PC-9 (cell line): Measurements from ENCODE around the gene ABI3BP. TPM values are rescaled to one million over a fixed set of nuclear protein-coding genes. Genes with fewer than 3 reads are reported as not detected.
A peak's percentile ranks its signal among the peaks of the same experiment; 100 is the strongest.
"Not testable (repeated sequence)": the region's sequence is repeated elsewhere in the genome, so short reads cannot be mapped to it uniquely, and the experiment has no call there.

Experiments
- BruUV-seq: library from RNA; stranded (reverse); fragments of 400-500 nt; replicated peaks from 2 replicates; lab custom pipeline; 2021; lab: Mats Ljungman, UMichigan
- CTCF ChIA-PET: fragments of 300-600 bp; sonication (Branson Sonifier 250); formaldehyde crosslinking; loops from one replicate; lab custom pipeline; 2022; ENCODE audit warnings: antibody characterized with exemption; lab: Charles Lee
- POLR2A ChIA-PET: fragments of 300-600 bp; sonication (Branson Sonifier 250); formaldehyde crosslinking; loops from one replicate; lab custom pipeline; 2022; ENCODE audit warnings: antibody characterized with exemption; ENCODE audit not compliant: unreplicated experiment; lab: Charles Lee
- DNase-seq, 2 experiments: peaks; one replicate each; pipeline versions ENCODE4 v3.0.0 to v3.0.0-alpha.2; 2015 to 2022; ENCODE audit warnings: mixed read lengths in 1 of 2
- H2AFZ ChIP-seq: fragments of 200-600 bp; sonication (generic); 2 replicates; pipeline ENCODE4 v1.8.1; 2017; ENCODE audit warnings: antibody characterized with exemption
- H3F3A ChIP-seq: fragments of 200-600 bp; sonication (generic); 2 replicates; pipeline ENCODE4 v1.8.1; 2017; ENCODE audit warnings: antibody characterized with exemption, mild to moderate bottlenecking, low read depth; ENCODE audit not compliant: insufficient read depth
- H3K27ac ChIP-seq: fragments of 200-600 bp; sonication (generic); 2 replicates; pipeline ENCODE4 v1.6.1; 2016; ENCODE audit warnings: mixed run types
- H3K27me3 ChIP-seq: fragments of 200-600 bp; sonication (generic); 2 replicates; pipeline ENCODE4 v1.6.1; 2016; ENCODE audit warnings: low read depth, mixed run types; ENCODE audit not compliant: insufficient read depth
- H3K36me3 ChIP-seq: fragments of 200-600 bp; sonication (generic); 2 replicates; pipeline ENCODE4 v1.6.1; 2016; ENCODE audit warnings: low read depth, mixed run types
- H3K4me1 ChIP-seq: fragments of 200-600 bp; sonication (generic); replicated peaks from 2 replicates; pipeline ENCODE4 v1.6.1; 2016; ENCODE audit warnings: mixed run types; ENCODE audit not compliant: insufficient read depth
- H3K4me2 ChIP-seq: fragments of 200-600 bp; sonication (generic); 2 replicates; pipeline ENCODE4 v1.6.1; 2017; ENCODE audit warnings: mixed run types
- H3K4me3 ChIP-seq: fragments of 200-600 bp; sonication (generic); 2 replicates; pipeline ENCODE4 v1.6.1; 2016; ENCODE audit warnings: mixed run types
- H3K79me2 ChIP-seq: fragments of 200-600 bp; sonication (generic); 2 replicates; pipeline ENCODE4 v1.6.1; 2017; ENCODE audit warnings: low read depth, mixed run types
- H3K9me2 ChIP-seq: fragments of 200-600 bp; sonication (generic); 2 replicates; pipeline ENCODE4 v1.8.1; 2017; ENCODE audit warnings: mild to moderate bottlenecking; ENCODE audit not compliant: insufficient read depth
- H3K9me3 ChIP-seq: fragments of 200-600 bp; sonication (generic); 2 replicates; pipeline ENCODE4 v1.8.1; 2016; ENCODE audit warnings: low read depth; ENCODE audit not compliant: insufficient read depth
- H4K20me1 ChIP-seq: fragments of 200-600 bp; sonication (generic); 2 replicates; pipeline ENCODE4 v1.8.1; 2017; ENCODE audit not compliant: insufficient read depth
- EZH2 ChIP-seq: fragments of 200-600 bp; sonication (generic); IDR thresholded peaks from 2 replicates; pipeline ENCODE4 v1.8.0; 2017; ENCODE audit warnings: antibody characterized with exemption, low read depth
- intact Hi-C: fragments of 100-400 bp; cut with micrococcal nuclease; formaldehyde crosslinking; loops from one replicate; pipeline ENCODE4 v1.10.0; 2022; ENCODE audit not compliant: unreplicated experiment
- total RNA-seq: library from RNA; stranded (reverse); gene quantifications from 2 replicates; pipeline ENCODE4 v1.2.3, GENCODE V29; 2021
- TF ChIP-seq, protein P1 (sequence below): fragments of 200-600 bp; sonication (generic); conservative IDR thresholded peaks from 2 replicates; pipeline ENCODE4 v1.6.1; 2017; ENCODE audit warnings: mixed run types, antibody characterized with exemption, mild to moderate bottlenecking, moderate library complexity

Gene ABI3BP
- total RNA-seq, 1 experiment from 2014 or later: 4.2 TPM

- Histone ChIP-seq H3F3A (no peaks in the 10 kb centered on the region), H3K4me3 (no peak overlapping the region), H3K36me3 (no peaks in the 10 kb centered on the region), H3K9me3 (no peaks in the 10 kb centered on the region), H2AFZ (no peak overlapping the region; the same call in 1 of the 2 replicates), H4K20me1 (no peaks in the 10 kb centered on the region), H3K9me2 (no peaks in the 10 kb centered on the region), H3K79me2 (no peaks in the 10 kb centered on the region), H3K27ac (no peak overlapping the region), H3K4me1 (no peaks in the 10 kb centered on the region), H3K27me3 (no peaks in the 10 kb centered on the region), H3K4me2 (no peak overlapping the region)
- CTCF ChIA-PET: no interaction called here
- DNase-seq: no peak
- POLR2A ChIA-PET: no interaction called here
- intact Hi-C loops: no loop called here
- TF ChIP-seq, protein P1, sequence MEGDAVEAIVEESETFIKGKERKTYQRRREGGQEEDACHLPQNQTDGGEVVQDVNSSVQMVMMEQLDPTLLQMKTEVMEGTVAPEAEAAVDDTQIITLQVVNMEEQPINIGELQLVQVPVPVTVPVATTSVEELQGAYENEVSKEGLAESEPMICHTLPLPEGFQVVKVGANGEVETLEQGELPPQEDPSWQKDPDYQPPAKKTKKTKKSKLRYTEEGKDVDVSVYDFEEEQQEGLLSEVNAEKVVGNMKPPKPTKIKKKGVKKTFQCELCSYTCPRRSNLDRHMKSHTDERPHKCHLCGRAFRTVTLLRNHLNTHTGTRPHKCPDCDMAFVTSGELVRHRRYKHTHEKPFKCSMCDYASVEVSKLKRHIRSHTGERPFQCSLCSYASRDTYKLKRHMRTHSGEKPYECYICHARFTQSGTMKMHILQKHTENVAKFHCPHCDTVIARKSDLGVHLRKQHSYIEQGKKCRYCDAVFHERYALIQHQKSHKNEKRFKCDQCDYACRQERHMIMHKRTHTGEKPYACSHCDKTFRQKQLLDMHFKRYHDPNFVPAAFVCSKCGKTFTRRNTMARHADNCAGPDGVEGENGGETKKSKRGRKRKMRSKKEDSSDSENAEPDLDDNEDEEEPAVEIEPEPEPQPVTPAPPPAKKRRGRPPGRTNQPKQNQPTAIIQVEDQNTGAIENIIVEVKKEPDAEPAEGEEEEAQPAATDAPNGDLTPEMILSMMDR: no peak
- TF ChIP-seq EZH2: no peak
- BruUV-seq: no TSS peak
Measured at GRCh38 chr3:100954199-100954935, 38.9 kb downstream of the ABI3BP start.

DNA sequence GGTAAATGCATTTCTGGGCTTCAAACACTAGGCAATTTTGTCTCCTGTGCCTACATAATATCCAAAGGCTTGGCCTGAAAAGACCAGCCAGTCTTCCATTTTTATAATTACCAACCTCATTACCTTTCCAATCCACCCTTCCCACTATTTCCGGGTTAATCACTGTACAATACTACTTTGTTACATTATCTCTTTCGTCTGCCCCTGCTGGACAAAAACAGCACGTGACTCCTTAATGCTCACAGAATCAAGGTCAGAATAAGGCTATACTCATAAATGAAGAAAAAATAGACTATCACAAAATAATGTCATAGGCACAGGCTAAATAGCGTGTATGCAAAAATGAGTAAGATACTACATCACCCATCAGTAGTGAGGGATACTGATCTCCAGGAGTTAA is 40.1 kb downstream of the ABI3BP start:
- Histone ChIP-seq H3K4me3 (no peak overlapping the region), H3K9me3 (0 out of 2 replicates have a peak, but pooled peaks cover 2% of the 10 kb centered on the region), H2AFZ (no peak overlapping the region), H3K27me3 (no peaks in the 10 kb centered on the region), H3K36me3 (no peaks in the 10 kb centered on the region), H3K79me2 (no peaks in the 10 kb centered on the region), H3K9me2 (no peaks in the 10 kb centered on the region), H3K4me2 (no peak overlapping the region), H3K27ac (no peak overlapping the region), H3F3A (no peaks in the 10 kb centered on the region), H3K4me1 (no peaks in the 10 kb centered on the region), H4K20me1 (no peaks in the 10 kb centered on the region)
- no TSS peak for BruUV-seq
- CTCF ChIA-PET: interaction anchor here (0.6 kb wide), 1 partner anchor 20 kb away, joined by 3 read pairs; no protein-coding TSS in a partner anchor
- TF ChIP-seq EZH2: no peak
- TF ChIP-seq, protein P1: no peak
- intact Hi-C loops: no loop called here
- POLR2A ChIA-PET: no interaction called here
- peak in 1 of 2 experiments; percentile 25 for DNase-seq

GRCh38 chr3:100947119-100947518 is 46.1 kb downstream of the ABI3BP start:
- Histone ChIP-seq H3K4me2 (no peak overlapping the region), H3K9me3 (0 out of 2 replicates have a peak, but pooled peaks cover 3% of the 10 kb centered on the region), H3K4me3 (no peak overlapping the region), H3F3A (no peaks in the 10 kb centered on the region), H3K79me2 (no peaks in the 10 kb centered on the region), H3K27me3 (no peaks in the 10 kb centered on the region), H4K20me1 (no peaks in the 10 kb centered on the region), H3K27ac (no peak overlapping the region), H2AFZ (no peak overlapping the region), H3K36me3 (no peaks in the 10 kb centered on the region), H3K9me2 (peaks cover 3% of the 10 kb centered on the region; the same call in 1 of the 2 replicates), H3K4me1 (no peaks in the 10 kb centered on the region)
- DNase-seq: no peak
- no TSS peak for BruUV-seq
- intact Hi-C loops: no loop called here
- TF ChIP-seq EZH2: no peak
- TF ChIP-seq, protein P1: no peak
- ChIA-PET CTCF (no interaction called here), POLR2A (no interaction called here)

GRCh38 chr3:100946096-100946495 is 47.1 kb downstream of the ABI3BP start:
- H3K4me1 ChIP-seq, H3K9me2 ChIP-seq, CTCF ChIA-PET, H4K20me1 ChIP-seq, intact Hi-C loops, H3K36me3 ChIP-seq, H3K27ac ChIP-seq, H3K79me2 ChIP-seq, H3K4me3 ChIP-seq, H3K9me3 ChIP-seq, BruUV-seq, POLR2A ChIA-PET, H3F3A ChIP-seq, H3K27me3 ChIP-seq, DNase-seq, H3K4me2 ChIP-seq, H2AFZ ChIP-seq: not testable (repeated sequence)
